Brain microvascular endothelial cell (primary cell): ENCODE results near the gene CCDC40.

Experiments
- DNase-seq: peaks from one replicate; pipeline ENCODE4 v3.0.0-alpha.2; 2020
- H3K27ac ChIP-seq: fragments of 250-450 bp; sonication (Bioruptor Pico); 2 replicates; pipeline ENCODE4 v1.5.1; 2020; ENCODE audit warnings: mild to moderate bottlenecking, moderate library complexity
- H3K27me3 ChIP-seq: fragments of 250-450 bp; sonication (Bioruptor Pico); replicated peaks from 2 replicates; pipeline ENCODE4 v1.5.1; 2020; ENCODE audit warnings: mild to moderate bottlenecking
- H3K36me3 ChIP-seq: fragments of 250-450 bp; sonication (Bioruptor Pico); replicated peaks from 2 replicates; pipeline ENCODE4 v1.5.1; 2020; ENCODE audit warnings: mild to moderate bottlenecking
- H3K4me3 ChIP-seq: 2 replicates; pipeline ENCODE4 v1.5.1; 2011; ENCODE audit warnings: low read depth, mild to moderate bottlenecking, control low read depth, low read length, moderate library complexity
- in situ Hi-C: cut with HindIII; loops from 2 replicates; pipeline ENCODE4 v1.10.0; 2017; ENCODE audit warnings: low sequenced_read_pairs, low pct_ligation_motif_present
- TF ChIP-seq, protein P1 (sequence below): IDR thresholded peaks from 2 replicates; pipeline ENCODE4 v1.5.1; 2011; ENCODE audit warnings: low read depth, mild to moderate bottlenecking, moderate library complexity, low read length, control low read depth, inconsistent platforms; ENCODE audit errors: missing control alignments

CCDC40 gene

DNA sequence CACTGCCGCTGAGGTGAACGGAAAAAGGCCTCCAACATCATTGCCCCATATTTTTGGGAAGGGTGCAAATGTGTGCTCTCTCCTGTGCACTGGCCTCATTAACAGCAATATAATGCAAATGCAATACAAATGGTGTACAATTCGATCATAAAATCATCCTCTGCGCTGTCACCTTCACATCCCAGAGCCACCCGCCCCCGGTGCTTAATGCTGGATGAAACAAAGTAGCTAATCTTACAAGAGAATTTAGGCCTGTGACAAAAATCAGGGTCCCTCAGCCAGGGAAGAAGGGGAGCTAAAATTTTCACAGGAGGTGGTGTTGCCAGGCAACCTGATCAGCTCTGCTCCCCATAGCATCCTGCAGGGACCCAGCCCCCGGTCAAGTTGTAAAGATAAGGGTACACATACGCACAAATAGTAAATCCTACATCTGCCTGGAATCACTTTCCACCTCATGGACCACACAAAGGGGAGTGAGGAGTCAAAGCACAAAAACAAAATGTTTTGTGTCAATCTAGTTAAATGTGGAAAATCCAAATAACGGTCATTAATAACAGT, 3.7 kb upstream of the CCDC40 start:
- in situ Hi-C loops = no loop called here
- DNase-seq = no peak
- H3K4me3 ChIP-seq = no peak overlapping the region
- no peaks in the 10 kb centered on the region for H3K36me3 ChIP-seq
- H3K27ac ChIP-seq = no peak overlapping the region
- no peaks in the 10 kb centered on the region for H3K27me3 ChIP-seq
- TF ChIP-seq, protein P1, sequence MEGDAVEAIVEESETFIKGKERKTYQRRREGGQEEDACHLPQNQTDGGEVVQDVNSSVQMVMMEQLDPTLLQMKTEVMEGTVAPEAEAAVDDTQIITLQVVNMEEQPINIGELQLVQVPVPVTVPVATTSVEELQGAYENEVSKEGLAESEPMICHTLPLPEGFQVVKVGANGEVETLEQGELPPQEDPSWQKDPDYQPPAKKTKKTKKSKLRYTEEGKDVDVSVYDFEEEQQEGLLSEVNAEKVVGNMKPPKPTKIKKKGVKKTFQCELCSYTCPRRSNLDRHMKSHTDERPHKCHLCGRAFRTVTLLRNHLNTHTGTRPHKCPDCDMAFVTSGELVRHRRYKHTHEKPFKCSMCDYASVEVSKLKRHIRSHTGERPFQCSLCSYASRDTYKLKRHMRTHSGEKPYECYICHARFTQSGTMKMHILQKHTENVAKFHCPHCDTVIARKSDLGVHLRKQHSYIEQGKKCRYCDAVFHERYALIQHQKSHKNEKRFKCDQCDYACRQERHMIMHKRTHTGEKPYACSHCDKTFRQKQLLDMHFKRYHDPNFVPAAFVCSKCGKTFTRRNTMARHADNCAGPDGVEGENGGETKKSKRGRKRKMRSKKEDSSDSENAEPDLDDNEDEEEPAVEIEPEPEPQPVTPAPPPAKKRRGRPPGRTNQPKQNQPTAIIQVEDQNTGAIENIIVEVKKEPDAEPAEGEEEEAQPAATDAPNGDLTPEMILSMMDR = no peak

DNA sequence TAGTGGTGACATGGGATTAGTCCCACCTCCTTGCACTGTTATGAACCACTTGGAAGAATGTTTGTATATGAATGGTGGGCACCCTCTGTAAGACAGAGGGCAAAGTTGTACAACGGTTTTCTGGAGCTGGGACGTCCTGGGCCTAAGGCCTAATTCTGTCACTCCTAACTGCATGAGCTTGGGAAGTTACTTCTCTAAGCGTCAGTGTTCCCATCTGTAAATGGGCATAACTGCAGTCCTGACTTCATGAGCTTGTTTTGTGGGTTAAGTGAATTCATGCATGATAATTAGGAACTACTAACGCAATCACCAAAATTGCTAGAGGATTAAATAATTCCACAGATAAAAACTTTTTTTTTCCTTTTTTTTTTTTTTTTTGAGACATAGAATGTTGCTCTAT, 2.6 kb upstream of the CCDC40 start:
- no peaks in the 10 kb centered on the region for H3K36me3 ChIP-seq
- no peak for DNase-seq
- TF ChIP-seq, protein P1 = no peak
- no peaks in the 10 kb centered on the region for H3K27me3 ChIP-seq
- H3K4me3 ChIP-seq = no peak overlapping the region
- no peak overlapping the region for H3K27ac ChIP-seq
- in situ Hi-C loops = no loop called here

DNA sequence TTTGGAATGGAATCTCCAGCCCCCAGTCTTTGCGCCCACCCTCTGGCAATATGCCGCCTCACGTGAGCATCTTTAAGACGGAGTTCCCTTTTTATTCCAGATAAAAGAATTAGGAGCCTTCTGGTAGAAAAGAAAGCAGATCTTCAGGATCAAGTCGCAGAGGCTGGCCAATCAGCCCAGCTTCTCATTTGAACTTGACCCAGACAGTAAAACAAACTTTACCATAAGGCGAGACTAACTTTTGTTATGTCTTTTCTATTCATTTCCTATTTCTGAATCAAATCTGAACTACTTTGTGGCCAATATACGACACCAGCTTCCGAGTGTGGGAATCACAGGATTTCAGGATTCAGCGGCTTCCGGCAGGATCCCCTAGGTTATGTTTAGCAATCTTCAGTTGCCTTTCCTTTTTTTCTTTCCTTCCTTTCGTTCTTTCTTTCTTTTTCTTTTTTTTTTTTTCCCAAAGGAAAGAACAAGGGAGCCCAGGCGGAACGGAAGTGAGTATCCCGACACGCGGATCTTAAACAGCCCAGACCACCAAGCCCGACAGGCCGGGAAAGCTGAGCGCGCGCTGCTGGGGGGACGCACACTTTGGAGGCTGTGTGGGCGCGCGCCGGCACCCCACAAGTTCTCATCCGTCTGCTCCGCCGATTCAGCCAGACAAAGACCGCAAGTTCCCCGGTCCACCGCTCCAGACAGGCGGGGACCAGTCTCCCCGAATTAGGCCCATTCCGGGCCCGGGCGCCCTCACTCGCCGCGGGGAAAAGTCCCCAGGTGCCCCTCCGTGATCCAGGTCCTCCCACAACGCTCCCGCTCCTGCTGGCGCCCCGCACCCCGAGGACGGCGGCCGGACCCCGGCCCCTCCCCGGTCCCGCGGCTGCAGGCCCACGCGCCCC, 1.4 kb upstream of the CCDC40 start:
- H3K27me3 ChIP-seq = no peaks in the 10 kb centered on the region
- in situ Hi-C loops = no loop called here
- H3K36me3 ChIP-seq = no peaks in the 10 kb centered on the region
- H3K4me3 ChIP-seq = peak overlapping the region; percentile 78
- TF ChIP-seq, protein P1 = no peak
- peak overlapping the region; percentile 81 for H3K27ac ChIP-seq
- peak; percentile 20 for DNase-seq

DNA sequence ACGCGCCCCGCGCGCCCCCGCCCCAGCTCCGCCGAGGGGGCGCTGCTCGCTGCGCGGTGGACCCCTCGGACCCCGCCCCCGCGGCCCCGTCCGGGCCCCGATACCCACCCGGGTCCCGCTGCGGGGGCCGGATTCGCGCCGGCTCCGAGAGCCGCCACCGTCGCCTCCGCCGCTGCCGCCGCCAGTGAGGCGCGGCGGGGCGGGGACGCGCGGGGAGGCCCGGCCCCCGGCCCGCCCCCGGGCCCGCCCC, 830 bp upstream of the CCDC40 start, which contains the start of gene TBC1D16:
TBC1D16 (minus strand) TSS at position 186 of the 250 bp plus-strand sequence. CDS start 22,325 bp downstream, outside the sequence.
- DNase-seq = no peak
- Histone ChIP-seq H3K27me3 (no peaks in the 10 kb centered on the region), H3K27ac (peak within 1 kb of the TSS; percentile 81), H3K4me3 (peak within 1 kb of the TSS; percentile 82), H3K36me3 (no peaks in the 10 kb centered on the region)
- in situ Hi-C loops = no loop called here
- TF ChIP-seq, protein P1 = no peak

DNA sequence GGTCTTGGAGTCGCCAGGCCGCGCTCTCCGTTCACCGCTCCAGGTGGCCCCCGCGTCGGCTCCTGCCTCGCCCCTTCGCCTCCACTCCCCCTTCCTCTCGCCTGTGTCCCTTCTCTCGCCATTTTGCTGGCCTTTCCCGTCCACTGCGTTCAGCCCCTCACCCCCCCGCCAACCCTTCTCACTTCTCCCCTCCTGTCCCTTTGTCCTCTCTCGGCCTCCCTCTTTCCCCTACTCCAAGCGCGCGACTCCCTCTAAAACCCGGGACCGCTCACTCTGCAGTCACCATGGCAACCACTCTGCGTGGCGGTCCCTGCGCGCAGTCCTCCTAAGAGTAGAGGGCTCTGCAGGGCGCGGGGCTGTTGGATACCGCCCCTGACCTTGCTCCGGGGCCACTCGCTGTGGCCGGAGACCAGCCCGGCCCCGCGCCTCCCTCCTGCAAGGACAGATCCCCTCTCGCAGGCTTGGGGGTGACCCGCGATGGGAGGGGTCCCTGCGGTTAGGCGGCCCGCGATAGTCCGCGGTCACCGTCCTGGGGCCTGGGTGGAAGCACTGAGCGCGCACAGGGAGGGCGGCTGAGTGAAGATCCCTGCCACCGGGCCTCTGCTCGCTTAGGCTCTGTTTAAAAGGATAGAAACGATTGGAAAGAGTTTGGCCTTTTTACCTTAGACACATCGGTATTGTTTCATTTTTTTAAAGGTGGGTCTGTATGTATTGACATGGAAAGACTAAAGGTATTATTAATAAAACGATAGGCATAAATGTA, 454 bp downstream of the CCDC40 start:
- TF ChIP-seq, protein P1 = no peak
- no peaks in the 10 kb centered on the region for H3K27me3 ChIP-seq
- peak; percentile 6 for DNase-seq
- H3K4me3 ChIP-seq = peak overlapping the region; percentile 82
- in situ Hi-C loops = no loop called here
- H3K27ac ChIP-seq = peak overlapping the region; percentile 80
- no peaks in the 10 kb centered on the region for H3K36me3 ChIP-seq
